GM12864 (cell line): ENCODE measurements around the gene STX17.
"Not testable (repeated sequence)": the region's sequence is repeated elsewhere in the genome, so short reads cannot be mapped to it uniquely, and the experiment has no call there.

Experiments used
- DNase-seq: peaks from one replicate; pipeline ENCODE4 v3.0.0-alpha.2; 2011; ENCODE audit warnings: low read depth
- H3K4me3 ChIP-seq: 2 replicates; pipeline ENCODE4 v1.5.1; 2011; ENCODE audit warnings: mild to moderate bottlenecking, low read depth, low read length, control low read depth
- TF ChIP-seq, protein P1 (sequence below): IDR thresholded peaks from 2 replicates; pipeline ENCODE4 v1.5.1; 2011; ENCODE audit warnings: low read depth, mild to moderate bottlenecking, moderate library complexity, low read length, control low read depth, inconsistent platforms; ENCODE audit errors: missing control alignments

STX17 gene

DNA sequence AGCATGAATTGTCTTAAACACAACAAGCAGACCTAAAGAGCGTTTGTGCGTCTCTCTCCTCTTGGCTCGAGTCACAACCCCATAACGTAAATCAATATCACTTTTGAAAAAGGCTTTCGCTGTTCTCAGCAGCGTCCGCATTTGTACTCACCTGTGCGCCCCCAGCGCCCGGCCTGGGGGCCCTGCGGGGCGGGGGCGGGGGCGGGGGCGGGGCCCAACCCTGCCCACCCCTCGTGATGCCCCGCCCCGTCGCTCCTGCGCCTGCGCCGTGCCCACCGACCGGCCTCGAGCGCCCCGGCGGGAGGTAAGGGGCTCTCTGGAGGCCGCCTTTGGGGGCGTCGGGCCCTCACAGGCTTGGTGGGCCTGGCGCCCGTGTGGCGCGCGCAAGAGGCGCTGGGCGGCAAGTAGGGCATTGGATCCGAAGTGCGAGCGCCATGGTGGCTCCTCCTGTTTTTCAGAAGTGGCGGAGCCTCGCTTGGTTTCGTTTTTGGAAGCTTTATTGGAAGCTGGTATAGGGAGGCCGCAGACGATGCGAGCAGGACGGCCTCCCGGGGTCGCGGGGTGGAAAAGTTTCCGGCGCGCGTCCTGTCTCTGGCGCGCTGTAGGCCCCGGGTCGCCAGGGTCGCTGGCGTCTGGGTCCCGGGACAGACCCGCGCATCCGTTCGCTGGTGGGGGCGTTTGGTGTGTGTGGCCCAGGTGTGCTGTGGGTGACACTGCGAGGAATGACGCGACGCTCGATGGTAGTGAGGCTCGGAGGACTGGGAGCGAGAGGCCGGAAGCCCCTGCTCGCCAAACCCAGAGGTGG, at the start of gene STX17:
Gene STX17, plus strand, starts transcription at position 252 of the 805 bp plus-strand sequence. CDS start 8,586 bp downstream, outside the sequence.
- TF ChIP-seq, protein P1, sequence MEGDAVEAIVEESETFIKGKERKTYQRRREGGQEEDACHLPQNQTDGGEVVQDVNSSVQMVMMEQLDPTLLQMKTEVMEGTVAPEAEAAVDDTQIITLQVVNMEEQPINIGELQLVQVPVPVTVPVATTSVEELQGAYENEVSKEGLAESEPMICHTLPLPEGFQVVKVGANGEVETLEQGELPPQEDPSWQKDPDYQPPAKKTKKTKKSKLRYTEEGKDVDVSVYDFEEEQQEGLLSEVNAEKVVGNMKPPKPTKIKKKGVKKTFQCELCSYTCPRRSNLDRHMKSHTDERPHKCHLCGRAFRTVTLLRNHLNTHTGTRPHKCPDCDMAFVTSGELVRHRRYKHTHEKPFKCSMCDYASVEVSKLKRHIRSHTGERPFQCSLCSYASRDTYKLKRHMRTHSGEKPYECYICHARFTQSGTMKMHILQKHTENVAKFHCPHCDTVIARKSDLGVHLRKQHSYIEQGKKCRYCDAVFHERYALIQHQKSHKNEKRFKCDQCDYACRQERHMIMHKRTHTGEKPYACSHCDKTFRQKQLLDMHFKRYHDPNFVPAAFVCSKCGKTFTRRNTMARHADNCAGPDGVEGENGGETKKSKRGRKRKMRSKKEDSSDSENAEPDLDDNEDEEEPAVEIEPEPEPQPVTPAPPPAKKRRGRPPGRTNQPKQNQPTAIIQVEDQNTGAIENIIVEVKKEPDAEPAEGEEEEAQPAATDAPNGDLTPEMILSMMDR, result peak; percentile 8
- peak within 1 kb of the TSS; percentile 93 for H3K4me3 ChIP-seq
- peak; percentile 44 for DNase-seq

DNA sequence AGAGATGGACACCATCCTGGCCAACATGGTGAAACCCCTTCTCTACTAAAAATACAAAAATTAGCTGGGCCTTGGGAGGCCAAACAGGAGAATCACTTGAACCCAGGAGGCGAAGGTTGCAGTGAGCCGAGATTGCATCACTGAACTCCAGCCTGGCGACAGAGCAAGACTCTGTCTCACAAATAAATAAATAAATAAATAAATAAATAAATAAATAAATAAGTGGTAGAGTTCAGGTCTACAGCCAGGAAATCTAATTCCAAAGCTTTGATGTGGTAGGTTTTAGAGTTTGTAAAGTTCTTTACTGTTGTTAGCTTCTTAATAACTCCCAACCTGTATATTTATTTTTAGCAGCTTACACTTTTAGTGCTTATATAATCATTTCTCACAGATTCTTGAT, 48.9 kb upstream of the STX17 start:
- not testable (repeated sequence) for DNase-seq, H3K4me3 ChIP-seq

DNA sequence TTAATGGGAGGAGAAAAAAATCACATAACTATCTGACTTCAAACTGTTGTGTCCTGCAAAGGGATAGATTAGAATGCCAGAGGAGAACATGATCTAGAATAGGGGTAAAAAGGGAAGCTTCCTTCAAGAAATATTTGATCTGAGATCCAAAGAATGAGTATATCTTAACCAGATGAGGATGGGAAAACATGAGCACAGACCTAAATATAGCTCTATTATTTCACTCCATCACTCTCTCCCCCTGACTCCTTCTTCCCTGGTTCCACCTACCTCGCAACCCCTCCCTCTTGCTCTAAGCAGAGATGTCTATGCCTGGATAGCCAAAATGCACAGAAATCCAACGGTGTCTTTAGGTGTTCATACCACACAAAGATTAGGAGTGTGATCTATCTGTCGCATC, 48.4 kb upstream of the STX17 start:
- TF ChIP-seq, protein P1, result no peak
- no peak for DNase-seq
- no peak overlapping the region for H3K4me3 ChIP-seq

DNA sequence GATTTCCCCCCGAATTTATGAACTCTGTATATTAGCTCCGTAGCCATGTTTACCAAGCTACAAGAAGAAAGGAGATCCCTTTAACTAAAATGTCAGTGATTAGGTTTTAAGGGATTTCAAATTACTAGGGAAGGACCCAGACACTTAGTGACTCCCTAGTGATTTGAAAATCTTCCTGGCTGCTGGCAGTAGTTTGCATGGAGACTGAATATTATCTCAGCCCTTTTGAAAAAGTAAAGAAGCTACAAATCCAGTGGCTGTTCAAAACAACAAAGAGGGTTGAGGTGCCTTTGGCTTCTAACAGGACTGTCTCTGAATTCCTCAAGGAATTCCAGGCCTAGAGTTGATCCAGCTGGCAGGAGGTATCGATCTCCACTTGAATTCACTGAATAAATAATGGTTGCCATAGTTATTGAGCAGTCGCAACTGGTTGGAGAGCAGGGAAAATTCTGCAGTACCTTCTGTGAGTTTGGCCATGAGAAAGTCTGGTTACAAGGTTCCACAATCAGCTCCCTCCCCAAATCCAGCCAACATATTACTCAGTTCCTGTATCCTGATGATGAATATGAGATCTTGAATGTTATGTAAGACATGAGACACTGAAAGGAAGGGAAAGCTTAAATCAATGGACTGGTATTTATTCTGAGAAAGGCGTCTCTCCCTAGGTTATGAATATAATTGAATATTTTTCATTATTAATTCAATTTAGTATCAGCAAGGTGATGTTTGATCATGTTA, 47.0 kb upstream of the STX17 start:
- no peak overlapping the region for H3K4me3 ChIP-seq
- TF ChIP-seq, protein P1, result no peak
- DNase-seq, result no peak

DNA sequence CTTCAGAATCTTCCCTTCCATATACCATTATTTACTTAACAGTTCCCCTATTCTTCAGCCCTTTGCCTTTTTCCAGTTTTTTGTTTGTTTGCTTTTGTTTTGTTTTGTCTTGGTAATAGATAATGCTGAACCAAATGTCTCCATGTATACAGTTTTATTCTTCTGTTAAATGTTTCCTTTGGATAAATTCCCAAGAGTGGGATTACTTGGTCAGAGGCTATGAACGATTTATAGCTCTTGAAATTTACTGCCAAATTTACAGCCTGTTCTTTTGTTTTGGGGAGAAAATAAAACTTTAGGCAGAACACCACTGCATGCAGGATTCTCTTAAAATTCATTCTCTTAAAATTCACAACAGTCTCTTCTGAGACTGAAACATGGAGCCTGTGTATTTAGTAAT, 46.2 kb upstream of the STX17 start:
- TF ChIP-seq, protein P1, result no peak
- H3K4me3 ChIP-seq, result no peak overlapping the region
- DNase-seq, result no peak

DNA sequence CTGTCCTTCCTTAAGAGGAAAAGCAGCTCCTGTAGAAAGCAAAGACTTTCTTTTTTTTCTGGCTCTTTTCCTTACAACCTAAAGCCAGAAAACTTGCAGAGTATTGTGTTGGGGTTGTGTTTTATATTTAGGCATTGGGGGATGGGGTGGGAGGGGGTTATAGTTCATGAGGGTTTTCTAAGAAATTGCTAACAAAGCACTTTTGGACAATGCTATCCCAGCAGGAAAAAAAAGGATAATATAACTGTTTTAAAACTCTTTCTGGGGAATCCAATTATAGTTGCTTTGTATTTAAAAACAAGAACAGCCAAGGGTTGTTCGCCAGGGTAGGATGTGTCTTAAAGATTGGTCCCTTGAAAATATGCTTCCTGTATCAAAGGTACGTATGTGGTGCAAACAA, 42.5 kb upstream of the STX17 start:
- no peak for DNase-seq
- no peak overlapping the region for H3K4me3 ChIP-seq
- TF ChIP-seq, protein P1, result no peak

DNA sequence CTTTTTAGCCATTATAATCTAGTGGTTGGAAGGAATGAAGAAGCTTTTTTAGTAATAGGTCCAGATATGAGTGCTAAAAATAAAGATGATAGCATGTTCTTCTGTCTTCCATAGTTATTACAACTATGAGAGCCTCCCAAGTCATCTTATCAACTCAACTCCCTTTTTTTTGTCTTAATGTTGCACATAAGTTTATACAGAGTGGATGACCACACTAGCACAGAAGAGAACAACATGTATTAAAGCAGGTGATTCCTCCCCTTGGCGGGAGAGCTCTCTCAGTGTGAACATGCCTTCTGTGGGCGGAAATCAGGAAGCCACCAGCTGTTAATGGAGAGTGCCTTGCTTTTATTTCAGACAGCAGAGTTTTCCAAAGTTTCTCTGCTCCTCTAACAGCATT, 40.1 kb upstream of the STX17 start:
- DNase-seq, result no peak
- TF ChIP-seq, protein P1, result no peak
- H3K4me3 ChIP-seq, result no peak overlapping the region
